Stimulated activated CD8-positive, alpha-beta memory T cell treated with anti-CD3 and anti-CD28 coated beads, Interleukin-4, amount 100 ng/mL, for 24 hours (primary cell): ENCODE data around the gene CXCL3.

ENCODE experiments used
- DNase-seq: peaks from one replicate; pipeline ENCODE4 v3.0.0-alpha.2; 2020; ENCODE audit warnings: low read depth

Gene CXCL3

GRCh38 chr4:74014332-74014731 lies 24.2 kb downstream of the CXCL3 start:
- no peak for DNase-seq

GRCh38 chr4:74013264-74013663 lies 25.2 kb downstream of the CXCL3 start:
- DNase-seq: no peak

GRCh38 chr4:74012130-74012529 lies 26.4 kb downstream of the CXCL3 start:
- no peak for DNase-seq

GRCh38 chr4:74009307-74009706 lies 29.2 kb downstream of the CXCL3 start:
- no peak for DNase-seq

GRCh38 chr4:74006009-74006476 lies 32.4 kb downstream of the CXCL3 start:
- DNase-seq: no peak

GRCh38 chr4:74005528-74005927 lies 33.0 kb downstream of the CXCL3 start:
- DNase-seq: no peak

- no peak for DNase-seq
These were observed 33.8 kb downstream of the CXCL3 start for GRCh38 chr4:74004668-74005067.

GRCh38 chr4:74000301-74000700 lies 38.2 kb downstream of the CXCL3 start:
- DNase-seq: no peak

- no peak for DNase-seq
These were observed 40.2 kb downstream of the CXCL3 start, which contains the start of gene CXCL5 for GRCh38 chr4:73998040-73999011. Gene CXCL5 (minus strand): TSS chr4:73998677. CDS start chr4:73998581, 96 bp downstream.

GRCh38 chr4:73992050-73992449 lies 46.4 kb downstream of the CXCL3 start:
- DNase-seq: no peak

- DNase-seq: no peak
These were observed 46.8 kb downstream of the CXCL3 start for GRCh38 chr4:73991742-73992000.

- DNase-seq: no peak
These were observed 47.3 kb downstream of the CXCL3 start for GRCh38 chr4:73990988-73991741.

- DNase-seq: no peak
These were observed 48.6 kb downstream of the CXCL3 start for GRCh38 chr4:73989928-73990327.

- no peak for DNase-seq
These were observed 49.5 kb downstream of the CXCL3 start for GRCh38 chr4:73989031-73989430.

GRCh38 chr4:73988061-73988460 lies 50.4 kb downstream of the CXCL3 start, which contains the start of gene PPBP:
Gene PPBP (minus strand): TSS chr4:73988190. CDS start chr4:73988103, 87 bp downstream.
- no peak for DNase-seq
